Right lobe of liver (tissue), 6 donors: ENCODE data around the gene EARS2. TPM values are rescaled to one million over a fixed set of nuclear protein-coding genes. Genes with fewer than 3 reads are reported as not detected.
A peak's percentile ranks its signal among the peaks of the same experiment; 100 is the strongest.

Experiments
- ATAC-seq, 4 donors: fragments of 200-7000 bp; cut with Tn5 transposase; one replicate each; pipeline ENCODE4 v1.9.1; 2020; ENCODE audit warnings: mild to moderate bottlenecking in 4 of 4, moderate library complexity in 4 of 4
- DNase-seq, 3 donors: peaks; one replicate each; pipeline ENCODE4 v3.0.0-alpha.2; 2020
- H3K27ac ChIP-seq, 3 donors: fragments of 200-600 bp; one replicate each; pipeline ENCODE4 v1.8.0; 2022
- H3K27me3 ChIP-seq, 2 donors: fragments of 200-600 bp; one replicate each; pipeline ENCODE4 v1.8.0; 2022
- H3K36me3 ChIP-seq, 4 donors: fragments of 200-600 bp; sonication (generic) in 1 of 4; one replicate each; pipeline versions ENCODE4 v1.5.1 to v1.8.0; 2017 to 2022; ENCODE audit warnings: control low read depth in 1 of 4
- H3K4me1 ChIP-seq, 4 donors: fragments of 200-600 bp; sonication (generic) in 1 of 4; one replicate each; pipeline versions ENCODE4 v1.5.1 to v1.8.0; 2017 to 2022; ENCODE audit warnings: control low read depth in 1 of 4
- H3K4me3 ChIP-seq, 3 donors: fragments of 200-600 bp; one replicate each; pipeline ENCODE4 v1.8.0; 2022
- H3K9me3 ChIP-seq, 4 donors: fragments of 200-600 bp; sonication (generic) in 1 of 4; one replicate each; pipeline versions ENCODE4 v1.5.1 to v1.8.0; 2017 to 2022; ENCODE audit warnings: control low read depth in 1 of 4
- POLR2A ChIP-seq: fragments of 450-650 bp; IDR thresholded peaks from one replicate; pipeline ENCODE4 v1.6.1; 2017; ENCODE audit warnings: antibody characterized with exemption, mild to moderate bottlenecking
- WGBS: methylation state at CpG from one replicate; pipeline ENCODE4 v1.1.6; 2018; ENCODE audit warnings: low coverage, low lambda C conversion rate; ENCODE audit not compliant: insufficient coverage; ENCODE audit errors: missing lambda C conversion rate; 5-methylcytosine and 5-hydroxymethylcytosine counted together
- intact Hi-C, 2 donors: fragments of 100-400 bp; cut with DNase I; formaldehyde crosslinking; loops; one replicate each; pipeline versions ENCODE4 v1.11.2 to v1.14.1; 2022
- total RNA-seq, 6 experiments: library from RNA; depleted of rRNA in 2 of 6; stranded (reverse); fragments of >200 nt in 2 of 6; fragmentation: NEBNext Ultra II Directional in 3 of 6; extraction: Animal tissue kit (Norgen Biotek cat#: 25700) in 3 of 6; gene quantifications; one replicate each; pipeline versions ENCODE4 v1.1.0 to v1.2.4, GENCODE V29; 2016 to 2023
- TF ChIP-seq, protein P1 (sequence below), 4 donors: fragments of 200-600 bp in 3 of 4; fragments of 450-650 bp in 1 of 4; IDR thresholded peaks; one replicate each; pipeline versions ENCODE4 v1.5.1 to v1.8.0; 2016 to 2022; ENCODE audit warnings: antibody characterized with exemption in 4 of 4, mild to moderate bottlenecking in 2 of 4
- donor health status: DM: no; HTN: yes; CAD: no.
- donor health status: DM: no; HTN: no; CAD: no.
- donor health status: DM: no; HTN: no; CAD: no.
- donor health status: DM: no; HTN: yes; CAD: no.
- donor health status: DM: no; HTN: yes; CAD: no.

Gene EARS2
- total RNA-seq, 6 experiments from 2014 or later, result 14.9 to 47.7 (median 15.9) TPM

DNA sequence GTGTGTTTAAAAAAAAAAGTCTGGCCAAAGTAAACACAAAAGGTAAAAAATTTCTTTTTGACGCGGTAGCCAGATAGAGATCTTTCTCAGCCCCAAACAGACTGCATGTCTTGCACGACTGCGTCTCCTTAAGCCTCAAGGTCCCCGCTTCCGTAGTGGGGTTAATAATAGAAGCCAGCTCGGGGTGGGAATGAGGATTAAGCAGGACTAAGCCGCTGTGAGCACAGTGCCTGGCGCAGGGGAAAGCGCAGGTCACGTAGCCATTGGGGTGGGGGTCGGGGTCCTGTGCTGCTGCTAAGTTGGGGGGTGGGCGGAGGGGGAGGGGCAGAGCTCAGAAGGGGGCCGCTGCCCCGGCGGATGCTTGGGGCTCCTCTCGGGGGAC, 47.4 kb downstream of the EARS2 start:
- H3K4me3 ChIP-seq, result peak overlapping the region; percentile 46 to 85 (median 75)
- TF ChIP-seq POLR2A, result no peak
- TF ChIP-seq, protein P1, sequence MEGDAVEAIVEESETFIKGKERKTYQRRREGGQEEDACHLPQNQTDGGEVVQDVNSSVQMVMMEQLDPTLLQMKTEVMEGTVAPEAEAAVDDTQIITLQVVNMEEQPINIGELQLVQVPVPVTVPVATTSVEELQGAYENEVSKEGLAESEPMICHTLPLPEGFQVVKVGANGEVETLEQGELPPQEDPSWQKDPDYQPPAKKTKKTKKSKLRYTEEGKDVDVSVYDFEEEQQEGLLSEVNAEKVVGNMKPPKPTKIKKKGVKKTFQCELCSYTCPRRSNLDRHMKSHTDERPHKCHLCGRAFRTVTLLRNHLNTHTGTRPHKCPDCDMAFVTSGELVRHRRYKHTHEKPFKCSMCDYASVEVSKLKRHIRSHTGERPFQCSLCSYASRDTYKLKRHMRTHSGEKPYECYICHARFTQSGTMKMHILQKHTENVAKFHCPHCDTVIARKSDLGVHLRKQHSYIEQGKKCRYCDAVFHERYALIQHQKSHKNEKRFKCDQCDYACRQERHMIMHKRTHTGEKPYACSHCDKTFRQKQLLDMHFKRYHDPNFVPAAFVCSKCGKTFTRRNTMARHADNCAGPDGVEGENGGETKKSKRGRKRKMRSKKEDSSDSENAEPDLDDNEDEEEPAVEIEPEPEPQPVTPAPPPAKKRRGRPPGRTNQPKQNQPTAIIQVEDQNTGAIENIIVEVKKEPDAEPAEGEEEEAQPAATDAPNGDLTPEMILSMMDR (IDR thresholded peaks at IDR 0.05), result no peak
- H3K27ac ChIP-seq, result peak overlapping the region; percentile 63 to 77 (median 69)
- WGBS, result 0% methylated on average over 15 of the region's 17 CpGs
- no peaks in the 10 kb centered on the region for H3K27me3 ChIP-seq
- H3K36me3 ChIP-seq, result no peaks in the 10 kb centered on the region
- intact Hi-C loops, result no loop called here
- no peaks in the 10 kb centered on the region for H3K4me1 ChIP-seq
- no peaks in the 10 kb centered on the region for H3K9me3 ChIP-seq
- DNase-seq (no peak), ATAC-seq (peak; percentile 16 to 35 (median 28))

GRCh38 chr16:23509441-23509754, 47.8 kb downstream of the EARS2 start:
- DNase-seq (no peak), ATAC-seq (no peak)
- TF ChIP-seq, protein P1 (IDR thresholded peaks at IDR 0.05), result no peak
- TF ChIP-seq POLR2A, result no peak
- intact Hi-C loops, result no loop called here
- no peaks in the 10 kb centered on the region for H3K9me3 ChIP-seq
- peak overlapping the region; percentile 46 to 85 (median 75) for H3K4me3 ChIP-seq
- WGBS, result 20% methylated on average over 3 of the region's 5 CpGs
- peak overlapping the region in 2 of 3 donors; percentile 3 to 69 for H3K27ac ChIP-seq
- H3K27me3 ChIP-seq, result no peaks in the 10 kb centered on the region
- H3K4me1 ChIP-seq, result peaks cover 0 to 3% (median 0%) of the 10 kb centered on the region in 4 donors
- no peaks in the 10 kb centered on the region for H3K36me3 ChIP-seq

- peak overlapping the region; percentile 46 to 85 (median 75) for H3K4me3 ChIP-seq
- DNase-seq (no peak), ATAC-seq (no peak)
- H3K27ac ChIP-seq, result peak overlapping the region in 2 of 3 donors; percentile 3 to 69
- no peaks in the 10 kb centered on the region for H3K36me3 ChIP-seq
- intact Hi-C loops, result no loop called here
- WGBS, result 44% methylated on average over 28 of the region's 28 CpGs
- peaks cover 0 to 6% (median 1%) of the 10 kb centered on the region in 4 donors for H3K4me1 ChIP-seq
- no peaks in the 10 kb centered on the region for H3K27me3 ChIP-seq
- TF ChIP-seq POLR2A, result no peak
- TF ChIP-seq, protein P1 (IDR thresholded peaks at IDR 0.05), result no peak
- no peaks in the 10 kb centered on the region for H3K9me3 ChIP-seq
Measured at GRCh38 chr16:23508589-23509440, 48.3 kb downstream of the EARS2 start.

DNA sequence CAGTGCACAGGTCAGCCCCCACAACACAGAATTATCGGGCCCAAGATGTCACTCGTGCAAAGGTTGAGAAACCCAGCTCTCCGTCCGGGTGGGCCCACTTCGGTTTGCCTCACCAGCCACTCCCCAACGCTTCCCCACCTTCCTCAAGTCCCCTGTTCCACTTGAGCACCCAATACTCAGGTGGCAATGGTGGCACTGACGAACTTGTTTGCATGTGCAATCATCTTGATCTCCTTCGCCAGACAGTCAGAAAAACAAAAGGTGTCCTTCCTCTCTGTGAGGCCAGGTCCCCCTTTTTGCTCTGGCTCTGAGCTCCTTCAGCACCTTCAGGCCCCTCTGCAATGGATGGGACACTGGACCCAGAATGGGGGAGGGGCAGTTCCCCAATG, 50.5 kb downstream of the EARS2 start:
- DNase-seq (no peak), ATAC-seq (no peak)
- H3K4me3 ChIP-seq, result no peak overlapping the region
- H3K27ac ChIP-seq, result no peak overlapping the region
- H3K27me3 ChIP-seq, result no peaks in the 10 kb centered on the region
- 84% methylated on average over 4 of the region's 8 CpGs for WGBS
- peaks cover 0 to 15% (median 5%) of the 10 kb centered on the region in 4 donors for H3K4me1 ChIP-seq
- H3K36me3 ChIP-seq, result no peaks in the 10 kb centered on the region
- TF ChIP-seq POLR2A, result no peak
- TF ChIP-seq, protein P1 (IDR thresholded peaks at IDR 0.05), result no peak
- intact Hi-C loops, result no loop called here
- no peaks in the 10 kb centered on the region for H3K9me3 ChIP-seq
